ENCODE data around the gene DLGAP1. TPM values are rescaled to one million over a fixed set of nuclear protein-coding genes. Genes with fewer than 3 reads are reported as not detected.

DLGAP1 gene
- total RNA-seq, 1 experiment from 2014 or later = not detected

GRCh38 chr18:3973191-3973850, 481.8 kb downstream of the DLGAP1 start:
- CTCF ChIA-PET = interaction anchor here (0.6 to 1.6 kb wide), 5 partner anchors 10 to 469 kb away, joined by 3 to 9 read pairs (median 4); no protein-coding TSS in a partner anchor
- no TSS peak for BruUV-seq (replicated peaks)
- Mint-ChIP-seq H3K4me3 (ENCODE audit: unreplicated experiment) (no peak overlapping the region), H3K36me3 (ENCODE audit: insufficient read depth, unreplicated experiment) (no peaks in the 10 kb centered on the region), H3K9me3 (ENCODE audit: unreplicated experiment) (peaks cover 1% of the 10 kb centered on the region), H3K27ac (ENCODE audit: low read depth, unreplicated experiment) (no peak overlapping the region), H3K27me3 (ENCODE audit: insufficient read depth, unreplicated experiment) (no peaks in the 10 kb centered on the region), H3K4me1 (ENCODE audit: insufficient read depth, unreplicated experiment) (peaks cover 7% of the 10 kb centered on the region)
- intact Hi-C loops (cut with micrococcal nuclease) = no loop called here
- TF ChIP-seq CTCF (IDR thresholded peaks at IDR 0.05; ENCODE audit: unreplicated experiment) = no peak
- POLR2A ChIA-PET = interaction anchor here (1.0 kb wide), 1 partner anchor 16 kb away, joined by 3 read pairs; no protein-coding TSS in a partner anchor
- no peak for DNase-seq (ENCODE audit: unreplicated experiment)

- POLR2A ChIA-PET = interaction anchor here (0.6 kb wide), 1 partner anchor 26 kb away, joined by 3 read pairs; no protein-coding TSS in a partner anchor
- H3K27me3 Mint-ChIP-seq (ENCODE audit: insufficient read depth, unreplicated experiment) = no peaks in the 10 kb centered on the region
- intact Hi-C loops (cut with micrococcal nuclease) = no loop called here
- no peaks in the 10 kb centered on the region for H3K36me3 Mint-ChIP-seq (ENCODE audit: insufficient read depth, unreplicated experiment)
- no peak for TF ChIP-seq CTCF (IDR thresholded peaks at IDR 0.05; ENCODE audit: unreplicated experiment)
- CTCF ChIA-PET = interaction anchor here (0.5 to 1.6 kb wide), 5 partner anchors 11 to 187 kb away, joined by 3 to 9 read pairs (median 3); no protein-coding TSS in a partner anchor
- DNase-seq (ENCODE audit: unreplicated experiment) = peak; percentile 9
- no peak overlapping the region for H3K27ac Mint-ChIP-seq (ENCODE audit: low read depth, unreplicated experiment)
- BruUV-seq (replicated peaks) = no TSS peak
- H3K4me1 Mint-ChIP-seq (ENCODE audit: insufficient read depth, unreplicated experiment) = peaks cover 7% of the 10 kb centered on the region
- H3K4me3 Mint-ChIP-seq (ENCODE audit: unreplicated experiment) = no peak overlapping the region
- H3K9me3 Mint-ChIP-seq (ENCODE audit: unreplicated experiment) = no peaks in the 10 kb centered on the region
Observed at GRCh38 chr18:3972291-3972930, 482.7 kb downstream of the DLGAP1 start.

- intact Hi-C loops (cut with micrococcal nuclease) = no loop called here
- Mint-ChIP-seq H3K4me1 (ENCODE audit: insufficient read depth, unreplicated experiment) (peaks cover 16% of the 10 kb centered on the region), H3K36me3 (ENCODE audit: insufficient read depth, unreplicated experiment) (no peaks in the 10 kb centered on the region), H3K27me3 (ENCODE audit: insufficient read depth, unreplicated experiment) (no peaks in the 10 kb centered on the region), H3K27ac (ENCODE audit: low read depth, unreplicated experiment) (no peak overlapping the region), H3K4me3 (ENCODE audit: unreplicated experiment) (no peak overlapping the region), H3K9me3 (ENCODE audit: unreplicated experiment) (no peaks in the 10 kb centered on the region)
- ChIA-PET POLR2A (no interaction called here), CTCF (interaction anchor here (0.5 to 1.0 kb wide), 2 partner anchors 27 to 101 kb away, joined by 3 to 4 read pairs; no protein-coding TSS in a partner anchor)
- no TSS peak for BruUV-seq (replicated peaks)
- DNase-seq (ENCODE audit: unreplicated experiment) = no peak
- no peak for TF ChIP-seq CTCF (IDR thresholded peaks at IDR 0.05; ENCODE audit: unreplicated experiment)
Observed at GRCh38 chr18:3970929-3971328, 484.2 kb downstream of the DLGAP1 start.

- ChIA-PET POLR2A (no interaction called here), CTCF (interaction anchor here (0.8 kb wide), 2 partner anchors 22 to 98 kb away, joined by 3 to 4 read pairs; no protein-coding TSS in a partner anchor)
- no peak overlapping the region for H3K27ac Mint-ChIP-seq (ENCODE audit: low read depth, unreplicated experiment)
- no peak overlapping the region for H3K4me3 Mint-ChIP-seq (ENCODE audit: unreplicated experiment)
- no peaks in the 10 kb centered on the region for H3K27me3 Mint-ChIP-seq (ENCODE audit: insufficient read depth, unreplicated experiment)
- no peak for TF ChIP-seq CTCF (IDR thresholded peaks at IDR 0.05; ENCODE audit: unreplicated experiment)
- H3K36me3 Mint-ChIP-seq (ENCODE audit: insufficient read depth, unreplicated experiment) = no peaks in the 10 kb centered on the region
- H3K9me3 Mint-ChIP-seq (ENCODE audit: unreplicated experiment) = no peaks in the 10 kb centered on the region
- DNase-seq (ENCODE audit: unreplicated experiment) = no peak
- intact Hi-C loops (cut with micrococcal nuclease) = no loop called here
- peaks cover 15% of the 10 kb centered on the region for H3K4me1 Mint-ChIP-seq (ENCODE audit: insufficient read depth, unreplicated experiment)
- BruUV-seq (replicated peaks) = no TSS peak
Observed at GRCh38 chr18:3967359-3968180, 487.5 kb downstream of the DLGAP1 start.
